Chondrocyte (in vitro differentiated cells): ENCODE measurements around the gene SOX15. TPM values are rescaled to one million over a fixed set of nuclear protein-coding genes. Genes with fewer than 3 reads are reported as not detected.

Source experiments
- DNase-seq: peaks from one replicate; pipeline ENCODE4 v3.0.0; 2021; ENCODE audit warnings: mixed read lengths, low spot score
- H3K27ac Mint-ChIP-seq: one replicate; pipeline ENCODE4 v1.8.0; 2021; ENCODE audit warnings: mild to moderate bottlenecking, moderate library complexity, mixed read lengths; ENCODE audit not compliant: unreplicated experiment
- H3K27me3 Mint-ChIP-seq: 2 replicates; pipeline ENCODE4 v1.8.0; 2021; ENCODE audit warnings: low read depth, mixed read lengths
- H3K36me3 Mint-ChIP-seq: 2 replicates; pipeline ENCODE4 v1.8.0; 2021; ENCODE audit warnings: low read depth, mixed read lengths
- H3K4me1 Mint-ChIP-seq: 2 replicates; pipeline ENCODE4 v1.8.0; 2021; ENCODE audit warnings: low read depth, mild to moderate bottlenecking, mixed read lengths
- H3K4me3 Mint-ChIP-seq: one replicate; pipeline ENCODE4 v1.8.0; 2021; ENCODE audit warnings: mild to moderate bottlenecking, moderate library complexity, mixed read lengths; ENCODE audit not compliant: unreplicated experiment
- H3K9me3 Mint-ChIP-seq: 2 replicates; pipeline ENCODE4 v1.8.0; 2021; ENCODE audit warnings: low read depth, mixed read lengths
- total RNA-seq: library from RNA; stranded (reverse); gene quantifications from 3 replicates; pipeline ENCODE4 v1.2.1, GENCODE V29; 2021
- TF ChIP-seq, protein P1 (sequence below): fragments of 200-600 bp; sonication (generic); IDR thresholded peaks from 2 replicates; pipeline ENCODE4 v1.5.0; 2021; ENCODE audit warnings: antibody characterized with exemption, mild to moderate bottlenecking, moderate library complexity

Gene SOX15
- total RNA-seq, 1 donor from 2014 or later, result 0.32 TPM

DNA sequence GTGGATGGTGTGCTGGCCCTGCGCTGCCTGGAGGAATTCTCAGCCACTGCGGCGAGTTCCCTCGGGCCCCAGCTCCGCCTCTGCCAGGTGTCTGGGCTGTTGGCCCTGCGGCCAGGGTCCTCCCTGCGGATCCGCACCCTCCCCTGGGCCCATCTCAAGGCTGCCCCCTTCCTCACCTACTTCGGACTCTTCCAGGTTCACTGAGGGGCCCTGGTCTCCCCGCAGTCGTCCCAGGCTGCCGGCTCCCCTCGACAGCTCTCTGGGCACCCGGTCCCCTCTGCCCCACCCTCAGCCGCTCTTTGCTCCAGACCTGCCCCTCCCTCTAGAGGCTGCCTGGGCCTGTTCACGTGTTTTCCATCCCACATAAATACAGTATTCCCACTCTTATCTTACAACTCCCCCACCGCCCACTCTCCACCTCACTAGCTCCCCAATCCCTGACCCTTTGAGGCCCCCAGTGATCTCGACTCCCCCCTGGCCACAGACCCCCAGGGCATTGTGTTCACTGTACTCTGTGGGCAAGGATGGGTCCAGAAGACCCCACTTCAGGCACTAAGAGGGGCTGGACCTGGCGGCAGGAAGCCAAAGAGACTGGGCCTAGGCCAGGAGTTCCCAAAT lies 32.6 kb downstream of the SOX15 start:
- Mint-ChIP-seq H3K4me3 (no peak overlapping the region), H3K27me3 (no peaks in the 10 kb centered on the region), H3K9me3 (no peaks in the 10 kb centered on the region), H3K27ac (no peak overlapping the region), H3K36me3 (peaks cover 2% of the 10 kb centered on the region), H3K4me1 (peaks cover 24% of the 10 kb centered on the region)
- TF ChIP-seq, protein P1, sequence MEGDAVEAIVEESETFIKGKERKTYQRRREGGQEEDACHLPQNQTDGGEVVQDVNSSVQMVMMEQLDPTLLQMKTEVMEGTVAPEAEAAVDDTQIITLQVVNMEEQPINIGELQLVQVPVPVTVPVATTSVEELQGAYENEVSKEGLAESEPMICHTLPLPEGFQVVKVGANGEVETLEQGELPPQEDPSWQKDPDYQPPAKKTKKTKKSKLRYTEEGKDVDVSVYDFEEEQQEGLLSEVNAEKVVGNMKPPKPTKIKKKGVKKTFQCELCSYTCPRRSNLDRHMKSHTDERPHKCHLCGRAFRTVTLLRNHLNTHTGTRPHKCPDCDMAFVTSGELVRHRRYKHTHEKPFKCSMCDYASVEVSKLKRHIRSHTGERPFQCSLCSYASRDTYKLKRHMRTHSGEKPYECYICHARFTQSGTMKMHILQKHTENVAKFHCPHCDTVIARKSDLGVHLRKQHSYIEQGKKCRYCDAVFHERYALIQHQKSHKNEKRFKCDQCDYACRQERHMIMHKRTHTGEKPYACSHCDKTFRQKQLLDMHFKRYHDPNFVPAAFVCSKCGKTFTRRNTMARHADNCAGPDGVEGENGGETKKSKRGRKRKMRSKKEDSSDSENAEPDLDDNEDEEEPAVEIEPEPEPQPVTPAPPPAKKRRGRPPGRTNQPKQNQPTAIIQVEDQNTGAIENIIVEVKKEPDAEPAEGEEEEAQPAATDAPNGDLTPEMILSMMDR, result no peak
- no peak for DNase-seq

DNA sequence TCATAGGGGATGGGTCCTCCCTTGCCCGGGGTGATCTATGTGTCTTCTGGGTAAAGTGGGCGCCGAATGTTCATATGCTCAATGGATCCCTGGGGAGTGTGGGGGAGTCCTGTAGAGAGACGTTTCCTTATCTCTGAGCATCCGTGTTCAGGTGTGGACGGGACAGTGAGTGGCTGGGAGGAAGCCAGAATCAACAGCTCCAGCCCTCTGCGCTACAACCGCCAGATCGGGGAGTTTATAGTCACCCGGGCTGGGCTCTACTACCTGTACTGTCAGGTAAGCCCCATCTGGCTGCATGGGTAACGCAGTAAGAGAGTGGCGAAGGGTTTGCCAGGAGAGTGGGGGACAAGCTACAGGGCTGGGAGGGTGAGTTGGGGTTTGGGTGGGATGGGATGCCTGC lies 33.3 kb downstream of the SOX15 start:
- H3K27ac Mint-ChIP-seq, result no peak overlapping the region

DNA sequence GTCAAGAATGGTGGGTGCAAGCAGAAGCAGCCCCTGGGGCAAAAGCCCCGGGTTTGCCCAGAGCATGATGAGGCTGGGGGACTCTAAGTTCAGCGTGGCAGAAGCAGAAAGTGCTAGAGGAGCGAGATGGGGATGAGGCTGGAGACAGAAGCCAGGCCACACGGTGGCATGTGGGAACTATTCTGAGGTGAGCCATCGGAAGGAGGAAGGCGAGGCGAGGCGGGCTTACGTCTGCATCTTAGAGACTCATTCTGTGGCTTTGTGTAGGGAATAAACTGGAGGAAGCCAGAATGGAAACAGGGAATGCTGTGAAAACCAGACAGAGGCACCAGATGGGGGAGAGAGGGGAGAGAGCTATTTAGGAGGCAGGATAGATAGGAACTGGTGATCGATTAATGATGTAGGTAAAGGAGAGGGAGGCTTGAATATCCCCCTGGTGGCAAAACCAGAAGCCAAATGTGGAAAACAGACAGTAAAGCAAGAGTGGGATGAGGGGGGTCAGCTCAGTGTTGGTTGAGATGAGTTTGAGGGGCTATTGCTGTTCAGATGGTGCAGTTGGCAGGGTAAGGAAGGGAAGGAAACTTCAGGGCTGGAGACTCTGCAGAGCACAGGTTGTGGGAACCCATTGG lies 34.5 kb downstream of the SOX15 start:
- TF ChIP-seq, protein P1, result peak; percentile 42
- H3K27me3 Mint-ChIP-seq, result no peaks in the 10 kb centered on the region
- no peak for DNase-seq
- H3K9me3 Mint-ChIP-seq, result no peaks in the 10 kb centered on the region
- no peak overlapping the region for H3K4me3 Mint-ChIP-seq
- peaks cover 6% of the 10 kb centered on the region for H3K36me3 Mint-ChIP-seq
- H3K4me1 Mint-ChIP-seq, result peaks cover 19% of the 10 kb centered on the region
- no peak overlapping the region for H3K27ac Mint-ChIP-seq

More for the DNA sequence above, 33.3 kb downstream of the SOX15 start:
- Mint-ChIP-seq H3K27me3 (no peaks in the 10 kb centered on the region), H3K4me1 (peaks cover 24% of the 10 kb centered on the region), H3K36me3 (peaks cover 2% of the 10 kb centered on the region), H3K4me3 (no peak overlapping the region), H3K9me3 (no peaks in the 10 kb centered on the region)
- TF ChIP-seq, protein P1, result no peak
- no peak for DNase-seq

DNA sequence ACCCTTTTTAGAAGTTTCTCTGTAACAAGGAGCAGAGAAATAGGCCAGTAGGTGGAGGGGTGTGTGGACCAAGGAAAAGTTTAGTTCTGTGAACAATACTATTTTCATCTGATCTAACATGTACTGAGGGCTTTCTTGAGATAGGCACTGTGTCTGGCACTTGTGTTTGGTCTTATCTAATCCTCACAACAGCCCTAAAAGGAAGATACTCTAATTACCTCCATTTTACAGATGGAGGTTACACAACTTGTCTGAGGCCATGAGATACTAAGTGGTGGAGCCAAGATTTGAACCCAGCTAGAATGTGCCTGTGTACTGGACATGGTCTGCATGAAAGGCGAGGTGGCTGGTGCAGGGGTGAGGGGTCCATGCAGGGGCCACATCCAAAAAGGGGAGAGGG lies 36.5 kb downstream of the SOX15 start:
- TF ChIP-seq, protein P1, result no peak
- DNase-seq, result no peak
- no peaks in the 10 kb centered on the region for H3K9me3 Mint-ChIP-seq
- peaks cover 6% of the 10 kb centered on the region for H3K36me3 Mint-ChIP-seq
- H3K27me3 Mint-ChIP-seq, result no peaks in the 10 kb centered on the region
- H3K4me3 Mint-ChIP-seq, result no peak overlapping the region
- peaks cover 17% of the 10 kb centered on the region for H3K4me1 Mint-ChIP-seq
- H3K27ac Mint-ChIP-seq, result no peak overlapping the region

DNA sequence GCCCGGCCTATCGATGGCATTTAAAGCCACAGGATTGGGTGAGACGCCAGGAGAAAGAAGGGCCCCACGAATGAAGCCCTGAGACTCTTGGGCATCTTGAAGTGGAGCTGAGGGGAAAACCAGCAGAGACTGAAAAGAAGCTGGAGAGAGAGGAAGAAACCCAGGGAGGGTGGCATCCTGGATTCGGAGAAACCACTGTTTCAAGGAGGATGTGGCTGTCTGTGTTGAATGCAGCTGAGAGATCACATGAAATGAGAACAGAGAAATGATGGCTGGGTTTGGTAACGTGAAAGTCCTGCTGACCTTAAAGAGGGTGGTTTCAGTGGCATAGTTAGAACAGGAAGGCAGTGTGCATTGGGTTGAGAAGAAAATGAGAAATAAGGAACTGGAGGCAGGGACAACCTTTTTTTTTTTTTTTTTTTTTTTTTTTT lies 37.3 kb downstream of the SOX15 start:
- Mint-ChIP-seq H3K27ac (no peak overlapping the region), H3K4me3 (no peak overlapping the region), H3K9me3 (no peaks in the 10 kb centered on the region), H3K36me3 (peaks cover 6% of the 10 kb centered on the region), H3K27me3 (no peaks in the 10 kb centered on the region), H3K4me1 (peaks cover 13% of the 10 kb centered on the region)
- TF ChIP-seq, protein P1, result no peak
- DNase-seq, result no peak
